GM12874 (cell line): Measurements from ENCODE around the gene YES1.

Source experiments
- CTCF ChIP-seq: IDR thresholded peaks from 2 replicates; pipeline ENCODE4 v1.5.1; 2011; ENCODE audit warnings: low read depth, mild to moderate bottlenecking, control low read depth, low read length, moderate library complexity; ENCODE audit not compliant: insufficient read depth

Gene YES1

GRCh38 chr18:773980-774624 lies 37.9 kb downstream of the YES1 start:
- TF ChIP-seq CTCF: no peak

GRCh38 chr18:770583-770961 lies 41.5 kb downstream of the YES1 start:
- no peak for TF ChIP-seq CTCF

- no peak for TF ChIP-seq CTCF
Measured at GRCh38 chr18:767961-768360, 44.1 kb downstream of the YES1 start.

GRCh38 chr18:767084-767882 lies 44.8 kb downstream of the YES1 start:
- TF ChIP-seq CTCF: no peak

GRCh38 chr18:766550-766860 lies 45.5 kb downstream of the YES1 start:
- no peak for TF ChIP-seq CTCF

- TF ChIP-seq CTCF: no peak
Measured at GRCh38 chr18:765764-766549, 46.1 kb downstream of the YES1 start.

- no peak for TF ChIP-seq CTCF
Measured at GRCh38 chr18:755506-755905, 56.5 kb downstream of the YES1 start.
